Measurements from ENCODE around the gene CHIT1.

Gene CHIT1

GRCh38 chr1:203185061-203185461 lies 44.4 kb downstream of the CHIT1 start:
- H3K4me3 ChIP-seq (ENCODE audit: low read depth, low read length) = no peak overlapping the region
- DNase-seq (ENCODE audit: low read depth) = no peak
- no peak for TF ChIP-seq MYC (IDR thresholded peaks at IDR 0.05; ENCODE audit: low read depth, low read length)
- no peak for TF ChIP-seq CTCF (IDR thresholded peaks at IDR 0.05; ENCODE audit: low read depth, low read length)
- TF ChIP-seq, protein P1, sequence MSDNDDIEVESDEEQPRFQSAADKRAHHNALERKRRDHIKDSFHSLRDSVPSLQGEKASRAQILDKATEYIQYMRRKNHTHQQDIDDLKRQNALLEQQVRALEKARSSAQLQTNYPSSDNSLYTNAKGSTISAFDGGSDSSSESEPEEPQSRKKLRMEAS (IDR thresholded peaks at IDR 0.05; ENCODE audit: low read depth, low read length) = no peak
- no peak for TF ChIP-seq POLR2A (IDR thresholded peaks at IDR 0.05; ENCODE audit: extremely low read depth, insufficient read length)

DNA sequence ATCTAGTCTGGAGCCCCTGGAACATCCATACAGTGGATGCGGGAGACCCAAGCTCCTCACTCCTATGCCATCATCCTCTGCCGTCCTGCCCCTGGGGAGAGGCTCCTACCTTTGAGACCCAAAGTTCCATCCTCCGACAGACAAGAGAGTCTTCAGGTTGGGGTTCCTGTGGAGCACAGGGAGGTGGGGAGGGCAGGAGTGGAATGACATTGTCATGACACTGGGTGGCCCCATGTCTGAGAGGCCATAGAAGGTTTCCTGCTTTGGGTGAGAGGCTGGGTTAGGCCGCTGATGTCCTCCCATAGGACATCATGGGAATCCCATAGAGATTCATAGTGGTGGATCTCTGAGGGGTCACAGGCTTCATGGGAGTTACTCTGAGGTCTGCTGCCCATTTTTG lies 45.0 kb downstream of the CHIT1 start:
- no peak for TF ChIP-seq MYC (IDR thresholded peaks at IDR 0.05; ENCODE audit: low read depth, low read length)
- no peak for TF ChIP-seq CTCF (IDR thresholded peaks at IDR 0.05; ENCODE audit: low read depth, low read length)
- TF ChIP-seq POLR2A (IDR thresholded peaks at IDR 0.05; ENCODE audit: extremely low read depth, insufficient read length) = no peak
- TF ChIP-seq, protein P1 (IDR thresholded peaks at IDR 0.05; ENCODE audit: low read depth, low read length) = no peak
- H3K4me3 ChIP-seq (ENCODE audit: low read depth, low read length) = no peak overlapping the region
- DNase-seq (ENCODE audit: low read depth) = no peak

GRCh38 chr1:203183828-203184227 lies 45.6 kb downstream of the CHIT1 start:
- DNase-seq (ENCODE audit: low read depth) = no peak
- TF ChIP-seq MYC (IDR thresholded peaks at IDR 0.05; ENCODE audit: low read depth, low read length) = no peak
- TF ChIP-seq, protein P1 (IDR thresholded peaks at IDR 0.05; ENCODE audit: low read depth, low read length) = no peak
- no peak for TF ChIP-seq POLR2A (IDR thresholded peaks at IDR 0.05; ENCODE audit: extremely low read depth, insufficient read length)
- TF ChIP-seq CTCF (IDR thresholded peaks at IDR 0.05; ENCODE audit: low read depth, low read length) = no peak
- no peak overlapping the region for H3K4me3 ChIP-seq (ENCODE audit: low read depth, low read length)

GRCh38 chr1:203182387-203182953 lies 47.0 kb downstream of the CHIT1 start:
- no peak overlapping the region for H3K4me3 ChIP-seq (ENCODE audit: low read depth, low read length)
- TF ChIP-seq, protein P1 (IDR thresholded peaks at IDR 0.05; ENCODE audit: low read depth, low read length) = no peak
- no peak for TF ChIP-seq CTCF (IDR thresholded peaks at IDR 0.05; ENCODE audit: low read depth, low read length)
- no peak for DNase-seq (ENCODE audit: low read depth)

DNA sequence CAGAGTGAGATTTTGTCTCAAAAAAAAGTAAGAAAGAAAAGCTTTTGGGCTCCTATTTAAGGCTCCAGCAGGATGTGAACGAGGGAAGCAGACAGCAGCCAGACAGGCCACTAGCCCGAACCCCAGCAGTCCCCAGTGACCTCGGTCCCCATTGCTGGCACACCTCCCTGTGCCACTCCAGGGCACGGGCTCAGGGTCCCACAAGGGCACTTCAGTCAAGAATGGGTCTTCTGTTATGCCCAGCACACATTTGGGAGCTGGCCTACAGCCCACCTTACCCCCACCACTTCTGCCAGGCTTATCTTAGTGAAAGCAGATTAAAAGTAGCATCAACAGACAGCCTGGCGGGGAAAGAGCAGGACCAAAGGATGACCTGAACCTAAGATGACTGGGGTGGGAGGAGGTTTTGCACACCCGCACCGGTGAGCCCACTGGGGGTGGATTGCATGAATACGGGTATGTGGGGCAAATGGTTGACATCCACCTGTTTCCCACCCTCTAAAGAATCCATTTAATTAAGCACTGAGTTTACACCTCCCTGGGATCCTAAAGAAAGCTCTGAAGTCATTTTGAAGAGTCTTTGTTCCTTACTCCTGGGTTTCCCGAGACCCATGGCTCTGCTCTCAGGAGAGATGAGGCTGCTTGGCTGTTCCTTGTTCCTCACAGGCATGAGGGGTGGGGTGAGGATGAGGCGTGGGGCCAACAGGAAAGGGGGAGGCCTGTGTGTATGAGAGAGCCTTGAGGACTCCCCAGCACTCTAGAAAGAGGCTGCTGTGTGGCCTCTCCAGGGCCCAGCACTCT lies 47.7 kb downstream of the CHIT1 start:
- no peak for TF ChIP-seq MYC (IDR thresholded peaks at IDR 0.05; ENCODE audit: low read depth, low read length)
- TF ChIP-seq CTCF (IDR thresholded peaks at IDR 0.05; ENCODE audit: low read depth, low read length) = no peak
- TF ChIP-seq, protein P1 (IDR thresholded peaks at IDR 0.05; ENCODE audit: low read depth, low read length) = no peak
- no peak for TF ChIP-seq POLR2A (IDR thresholded peaks at IDR 0.05; ENCODE audit: extremely low read depth, insufficient read length)

More for the DNA sequence above, 47.7 kb downstream of the CHIT1 start:
- H3K4me3 ChIP-seq (ENCODE audit: low read depth, low read length) = no peak overlapping the region
- peak; percentile 44 for DNase-seq (ENCODE audit: low read depth)
